ENCODE data around the gene ADD3. TPM values are rescaled to one million over a fixed set of nuclear protein-coding genes. Genes with fewer than 3 reads are reported as not detected.
A peak's percentile ranks its signal among the peaks of the same experiment; 100 is the strongest.

ADD3 gene
- total and polyA plus RNA-seq, 2 of the 13 experiments (the other 11 are each of a cell fraction or from before 2014, with no cell fraction given), result 44.7 to 57.5 TPM

DNA sequence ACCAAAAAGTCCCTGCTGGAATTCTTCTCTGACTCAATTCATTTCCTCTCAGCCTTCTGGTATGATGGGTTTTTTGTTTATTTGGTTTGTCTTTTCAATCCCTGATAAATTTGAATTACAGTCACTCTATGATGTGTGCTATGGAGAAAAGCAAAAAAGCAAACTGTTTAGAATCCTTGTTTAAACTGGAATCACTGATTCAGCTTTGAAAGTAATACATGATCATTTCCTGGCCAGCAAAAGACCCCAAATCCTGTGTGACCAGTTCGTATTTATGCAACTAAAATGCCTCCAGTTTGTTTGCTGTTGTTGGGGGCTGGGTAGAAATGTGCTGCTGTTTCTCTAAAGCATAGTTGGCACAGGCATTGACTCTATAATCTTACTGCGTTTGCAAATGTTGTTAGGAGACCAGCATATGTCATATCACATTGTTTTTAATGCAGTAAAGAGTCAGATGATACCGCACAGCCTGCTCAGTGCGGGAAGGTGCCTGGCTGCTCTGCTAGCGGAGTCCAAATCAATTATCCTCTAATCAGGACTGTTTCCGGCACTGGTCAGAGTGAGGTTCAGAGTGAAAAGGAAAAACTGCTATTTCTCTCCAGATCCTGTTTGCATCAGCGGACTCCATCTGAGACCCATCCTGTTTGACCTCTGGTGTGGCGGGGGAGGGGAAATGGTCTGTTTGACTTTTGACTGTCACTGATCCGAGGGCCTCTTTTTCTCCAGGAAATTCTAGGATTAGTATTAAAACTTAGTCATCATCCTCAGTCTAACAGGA is 40.6 kb upstream of the ADD3 start (continued):
- TF ChIP-seq, protein P1, sequence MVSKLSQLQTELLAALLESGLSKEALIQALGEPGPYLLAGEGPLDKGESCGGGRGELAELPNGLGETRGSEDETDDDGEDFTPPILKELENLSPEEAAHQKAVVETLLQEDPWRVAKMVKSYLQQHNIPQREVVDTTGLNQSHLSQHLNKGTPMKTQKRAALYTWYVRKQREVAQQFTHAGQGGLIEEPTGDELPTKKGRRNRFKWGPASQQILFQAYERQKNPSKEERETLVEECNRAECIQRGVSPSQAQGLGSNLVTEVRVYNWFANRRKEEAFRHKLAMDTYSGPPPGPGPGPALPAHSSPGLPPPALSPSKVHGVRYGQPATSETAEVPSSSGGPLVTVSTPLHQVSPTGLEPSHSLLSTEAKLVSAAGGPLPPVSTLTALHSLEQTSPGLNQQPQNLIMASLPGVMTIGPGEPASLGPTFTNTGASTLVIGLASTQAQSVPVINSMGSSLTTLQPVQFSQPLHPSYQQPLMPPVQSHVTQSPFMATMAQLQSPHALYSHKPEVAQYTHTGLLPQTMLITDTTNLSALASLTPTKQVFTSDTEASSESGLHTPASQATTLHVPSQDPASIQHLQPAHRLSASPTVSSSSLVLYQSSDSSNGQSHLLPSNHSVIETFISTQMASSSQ (IDR thresholded peaks at IDR 0.05; ENCODE audit: low read depth), result peak; percentile 24; the same call in 1 of the 2 replicates
- TF ChIP-seq, protein P1 (CRISPR knock-in tag; IDR thresholded peaks at IDR 0.05; ENCODE audit: borderline replicate concordance), result no peak
- TF ChIP-seq, protein P2, sequence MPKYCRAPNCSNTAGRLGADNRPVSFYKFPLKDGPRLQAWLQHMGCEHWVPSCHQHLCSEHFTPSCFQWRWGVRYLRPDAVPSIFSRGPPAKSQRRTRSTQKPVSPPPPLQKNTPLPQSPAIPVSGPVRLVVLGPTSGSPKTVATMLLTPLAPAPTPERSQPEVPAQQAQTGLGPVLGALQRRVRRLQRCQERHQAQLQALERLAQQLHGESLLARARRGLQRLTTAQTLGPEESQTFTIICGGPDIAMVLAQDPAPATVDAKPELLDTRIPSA (CRISPR knock-in tag; IDR thresholded peaks at IDR 0.05; ENCODE audit: borderline replicate concordance), result no peak
- TF ChIP-seq ZFP90 (CRISPR knock-in tag; IDR thresholded peaks at IDR 0.05; ENCODE audit: borderline replicate concordance) (no peak), RARA (CRISPR knock-in tag; IDR thresholded peaks at IDR 0.05) (peak; percentile 80)
- TF ChIP-seq, protein P3, sequence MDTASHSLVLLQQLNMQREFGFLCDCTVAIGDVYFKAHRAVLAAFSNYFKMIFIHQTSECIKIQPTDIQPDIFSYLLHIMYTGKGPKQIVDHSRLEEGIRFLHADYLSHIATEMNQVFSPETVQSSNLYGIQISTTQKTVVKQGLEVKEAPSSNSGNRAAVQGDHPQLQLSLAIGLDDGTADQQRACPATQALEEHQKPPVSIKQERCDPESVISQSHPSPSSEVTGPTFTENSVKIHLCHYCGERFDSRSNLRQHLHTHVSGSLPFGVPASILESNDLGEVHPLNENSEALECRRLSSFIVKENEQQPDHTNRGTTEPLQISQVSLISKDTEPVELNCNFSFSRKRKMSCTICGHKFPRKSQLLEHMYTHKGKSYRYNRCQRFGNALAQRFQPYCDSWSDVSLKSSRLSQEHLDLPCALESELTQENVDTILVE (CRISPR knock-in tag; IDR thresholded peaks at IDR 0.05), result no peak
- TF ChIP-seq, protein P4, sequence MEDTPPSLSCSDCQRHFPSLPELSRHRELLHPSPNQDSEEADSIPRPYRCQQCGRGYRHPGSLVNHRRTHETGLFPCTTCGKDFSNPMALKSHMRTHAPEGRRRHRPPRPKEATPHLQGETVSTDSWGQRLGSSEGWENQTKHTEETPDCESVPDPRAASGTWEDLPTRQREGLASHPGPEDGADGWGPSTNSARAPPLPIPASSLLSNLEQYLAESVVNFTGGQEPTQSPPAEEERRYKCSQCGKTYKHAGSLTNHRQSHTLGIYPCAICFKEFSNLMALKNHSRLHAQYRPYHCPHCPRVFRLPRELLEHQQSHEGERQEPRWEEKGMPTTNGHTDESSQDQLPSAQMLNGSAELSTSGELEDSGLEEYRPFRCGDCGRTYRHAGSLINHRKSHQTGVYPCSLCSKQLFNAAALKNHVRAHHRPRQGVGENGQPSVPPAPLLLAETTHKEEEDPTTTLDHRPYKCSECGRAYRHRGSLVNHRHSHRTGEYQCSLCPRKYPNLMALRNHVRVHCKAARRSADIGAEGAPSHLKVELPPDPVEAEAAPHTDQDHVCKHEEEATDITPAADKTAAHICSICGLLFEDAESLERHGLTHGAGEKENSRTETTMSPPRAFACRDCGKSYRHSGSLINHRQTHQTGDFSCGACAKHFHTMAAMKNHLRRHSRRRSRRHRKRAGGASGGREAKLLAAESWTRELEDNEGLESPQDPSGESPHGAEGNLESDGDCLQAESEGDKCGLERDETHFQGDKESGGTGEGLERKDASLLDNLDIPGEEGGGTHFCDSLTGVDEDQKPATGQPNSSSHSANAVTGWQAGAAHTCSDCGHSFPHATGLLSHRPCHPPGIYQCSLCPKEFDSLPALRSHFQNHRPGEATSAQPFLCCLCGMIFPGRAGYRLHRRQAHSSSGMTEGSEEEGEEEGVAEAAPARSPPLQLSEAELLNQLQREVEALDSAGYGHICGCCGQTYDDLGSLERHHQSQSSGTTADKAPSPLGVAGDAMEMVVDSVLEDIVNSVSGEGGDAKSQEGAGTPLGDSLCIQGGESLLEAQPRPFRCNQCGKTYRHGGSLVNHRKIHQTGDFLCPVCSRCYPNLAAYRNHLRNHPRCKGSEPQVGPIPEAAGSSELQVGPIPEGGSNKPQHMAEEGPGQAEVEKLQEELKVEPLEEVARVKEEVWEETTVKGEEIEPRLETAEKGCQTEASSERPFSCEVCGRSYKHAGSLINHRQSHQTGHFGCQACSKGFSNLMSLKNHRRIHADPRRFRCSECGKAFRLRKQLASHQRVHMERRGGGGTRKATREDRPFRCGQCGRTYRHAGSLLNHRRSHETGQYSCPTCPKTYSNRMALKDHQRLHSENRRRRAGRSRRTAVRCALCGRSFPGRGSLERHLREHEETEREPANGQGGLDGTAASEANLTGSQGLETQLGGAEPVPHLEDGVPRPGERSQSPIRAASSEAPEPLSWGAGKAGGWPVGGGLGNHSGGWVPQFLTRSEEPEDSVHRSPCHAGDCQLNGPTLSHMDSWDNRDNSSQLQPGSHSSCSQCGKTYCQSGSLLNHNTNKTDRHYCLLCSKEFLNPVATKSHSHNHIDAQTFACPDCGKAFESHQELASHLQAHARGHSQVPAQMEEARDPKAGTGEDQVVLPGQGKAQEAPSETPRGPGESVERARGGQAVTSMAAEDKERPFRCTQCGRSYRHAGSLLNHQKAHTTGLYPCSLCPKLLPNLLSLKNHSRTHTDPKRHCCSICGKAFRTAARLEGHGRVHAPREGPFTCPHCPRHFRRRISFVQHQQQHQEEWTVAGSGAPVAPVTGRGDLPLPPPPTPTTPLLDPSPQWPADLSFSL (CRISPR knock-in tag; IDR thresholded peaks at IDR 0.05), result no peak
- TF ChIP-seq, protein P5, sequence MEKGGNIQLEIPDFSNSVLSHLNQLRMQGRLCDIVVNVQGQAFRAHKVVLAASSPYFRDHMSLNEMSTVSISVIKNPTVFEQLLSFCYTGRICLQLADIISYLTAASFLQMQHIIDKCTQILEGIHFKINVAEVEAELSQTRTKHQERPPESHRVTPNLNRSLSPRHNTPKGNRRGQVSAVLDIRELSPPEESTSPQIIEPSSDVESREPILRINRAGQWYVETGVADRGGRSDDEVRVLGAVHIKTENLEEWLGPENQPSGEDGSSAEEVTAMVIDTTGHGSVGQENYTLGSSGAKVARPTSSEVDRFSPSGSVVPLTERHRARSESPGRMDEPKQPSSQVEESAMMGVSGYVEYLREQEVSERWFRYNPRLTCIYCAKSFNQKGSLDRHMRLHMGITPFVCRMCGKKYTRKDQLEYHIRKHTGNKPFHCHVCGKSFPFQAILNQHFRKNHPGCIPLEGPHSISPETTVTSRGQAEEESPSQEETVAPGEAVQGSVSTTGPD (CRISPR knock-in tag; IDR thresholded peaks at IDR 0.05), result no peak
- TF ChIP-seq, protein P6, sequence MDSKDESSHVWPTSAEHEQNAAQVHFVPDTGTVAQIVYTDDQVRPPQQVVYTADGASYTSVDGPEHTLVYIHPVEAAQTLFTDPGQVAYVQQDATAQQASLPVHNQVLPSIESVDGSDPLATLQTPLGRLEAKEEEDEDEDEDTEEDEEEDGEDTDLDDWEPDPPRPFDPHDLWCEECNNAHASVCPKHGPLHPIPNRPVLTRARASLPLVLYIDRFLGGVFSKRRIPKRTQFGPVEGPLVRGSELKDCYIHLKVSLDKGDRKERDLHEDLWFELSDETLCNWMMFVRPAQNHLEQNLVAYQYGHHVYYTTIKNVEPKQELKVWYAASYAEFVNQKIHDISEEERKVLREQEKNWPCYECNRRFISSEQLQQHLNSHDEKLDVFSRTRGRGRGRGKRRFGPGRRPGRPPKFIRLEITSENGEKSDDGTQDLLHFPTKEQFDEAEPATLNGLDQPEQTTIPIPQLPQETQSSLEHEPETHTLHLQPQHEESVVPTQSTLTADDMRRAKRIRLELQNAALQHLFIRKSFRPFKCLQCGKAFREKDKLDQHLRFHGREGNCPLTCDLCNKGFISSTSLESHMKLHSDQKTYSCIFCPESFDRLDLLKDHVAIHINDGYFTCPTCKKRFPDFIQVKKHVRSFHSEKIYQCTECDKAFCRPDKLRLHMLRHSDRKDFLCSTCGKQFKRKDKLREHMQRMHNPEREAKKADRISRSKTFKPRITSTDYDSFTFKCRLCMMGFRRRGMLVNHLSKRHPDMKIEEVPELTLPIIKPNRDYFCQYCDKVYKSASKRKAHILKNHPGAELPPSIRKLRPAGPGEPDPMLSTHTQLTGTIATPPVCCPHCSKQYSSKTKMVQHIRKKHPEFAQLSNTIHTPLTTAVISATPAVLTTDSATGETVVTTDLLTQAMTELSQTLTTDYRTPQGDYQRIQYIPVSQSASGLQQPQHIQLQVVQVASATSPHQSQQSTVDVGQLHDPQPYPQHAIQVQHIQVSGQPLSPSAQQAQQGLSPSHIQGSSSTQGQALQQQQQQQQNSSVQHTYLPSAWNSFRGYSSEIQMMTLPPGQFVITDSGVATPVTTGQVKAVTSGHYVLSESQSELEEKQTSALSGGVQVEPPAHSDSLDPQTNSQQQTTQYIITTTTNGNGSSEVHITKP (CRISPR knock-in tag; IDR thresholded peaks at IDR 0.05; ENCODE audit: low read depth), result no peak; the same call in 1 of the 2 replicates

All from HepG2 (cell line).